ENCODE data around the gene DSCAML1.

The DSCAML1 gene

GRCh38 chr11:117527271-117527670 is 269.7 kb downstream of the DSCAML1 start:
- peaks cover 84% of the 10 kb centered on the region for H3K4me1 Mint-ChIP-seq
- DNase-seq: no peak
- peak overlapping the region; percentile 38 for H3K4me3 Mint-ChIP-seq
- H3K27ac Mint-ChIP-seq: no peak overlapping the region
- no peak for TF ChIP-seq CTCF (IDR thresholded peaks at IDR 0.05)
- H3K36me3 Mint-ChIP-seq (ENCODE audit: low read depth): no peaks in the 10 kb centered on the region
- H3K27me3 Mint-ChIP-seq (ENCODE audit: low read depth, poor library complexity): peaks cover 31% of the 10 kb centered on the region
- H3K9me3 Mint-ChIP-seq: no peaks in the 10 kb centered on the region

GRCh38 chr11:117525866-117526542 is 271.0 kb downstream of the DSCAML1 start:
- DNase-seq: no peak
- Mint-ChIP-seq H3K9me3 (no peaks in the 10 kb centered on the region), H3K27ac (no peak overlapping the region), H3K4me1 (peaks cover 80% of the 10 kb centered on the region), H3K27me3 (ENCODE audit: low read depth, poor library complexity) (peaks cover 29% of the 10 kb centered on the region), H3K36me3 (ENCODE audit: low read depth) (no peaks in the 10 kb centered on the region), H3K4me3 (peak overlapping the region; percentile 14)
- no peak for TF ChIP-seq CTCF (IDR thresholded peaks at IDR 0.05)

- no peak overlapping the region for H3K4me3 Mint-ChIP-seq
- H3K27ac Mint-ChIP-seq: no peak overlapping the region
- no peak for DNase-seq
- no peaks in the 10 kb centered on the region for H3K36me3 Mint-ChIP-seq (ENCODE audit: low read depth)
- no peaks in the 10 kb centered on the region for H3K9me3 Mint-ChIP-seq
- H3K27me3 Mint-ChIP-seq (ENCODE audit: low read depth, poor library complexity): peaks cover 27% of the 10 kb centered on the region
- H3K4me1 Mint-ChIP-seq: peaks cover 78% of the 10 kb centered on the region
- TF ChIP-seq CTCF (IDR thresholded peaks at IDR 0.05): no peak
Observed at GRCh38 chr11:117524468-117525183, 272.4 kb downstream of the DSCAML1 start.

GRCh38 chr11:117523680-117524079 is 273.3 kb downstream of the DSCAML1 start:
- Mint-ChIP-seq H3K36me3 (ENCODE audit: low read depth) (no peaks in the 10 kb centered on the region), H3K27me3 (ENCODE audit: low read depth, poor library complexity) (peaks cover 27% of the 10 kb centered on the region), H3K4me3 (no peak overlapping the region), H3K4me1 (peaks cover 78% of the 10 kb centered on the region), H3K27ac (no peak overlapping the region), H3K9me3 (no peaks in the 10 kb centered on the region)
- no peak for DNase-seq
- no peak for TF ChIP-seq CTCF (IDR thresholded peaks at IDR 0.05)

GRCh38 chr11:117521974-117522373 is 275.0 kb downstream of the DSCAML1 start:
- TF ChIP-seq CTCF (IDR thresholded peaks at IDR 0.05): no peak
- no peak for DNase-seq
- no peaks in the 10 kb centered on the region for H3K9me3 Mint-ChIP-seq
- no peak overlapping the region for H3K27ac Mint-ChIP-seq
- no peak overlapping the region for H3K4me3 Mint-ChIP-seq
- peaks cover 35% of the 10 kb centered on the region for H3K27me3 Mint-ChIP-seq (ENCODE audit: low read depth, poor library complexity)
- no peaks in the 10 kb centered on the region for H3K36me3 Mint-ChIP-seq (ENCODE audit: low read depth)
- H3K4me1 Mint-ChIP-seq: peaks cover 75% of the 10 kb centered on the region

- no peak overlapping the region for H3K4me3 Mint-ChIP-seq
- no peaks in the 10 kb centered on the region for H3K36me3 Mint-ChIP-seq (ENCODE audit: low read depth)
- TF ChIP-seq CTCF (IDR thresholded peaks at IDR 0.05): no peak
- H3K27ac Mint-ChIP-seq: no peak overlapping the region
- H3K4me1 Mint-ChIP-seq: peaks cover 76% of the 10 kb centered on the region
- H3K27me3 Mint-ChIP-seq (ENCODE audit: low read depth, poor library complexity): peaks cover 39% of the 10 kb centered on the region
- DNase-seq: no peak
- no peaks in the 10 kb centered on the region for H3K9me3 Mint-ChIP-seq
Observed at GRCh38 chr11:117520966-117521365, 276.1 kb downstream of the DSCAML1 start.
